Activated CD4-positive, alpha-beta T cell treated with anti-CD3 and anti-CD28 coated beads for 4 hours (primary cell): ENCODE results near the gene SYNCRIP.
"Not testable (repeated sequence)": the region's sequence is repeated elsewhere in the genome, so short reads cannot be mapped to it uniquely, and the experiment has no call there.

Source experiments
- DNase-seq, 2 donors: peaks; one replicate each; pipeline ENCODE4 v3.0.0-alpha.2; 2020

Gene SYNCRIP

DNA sequence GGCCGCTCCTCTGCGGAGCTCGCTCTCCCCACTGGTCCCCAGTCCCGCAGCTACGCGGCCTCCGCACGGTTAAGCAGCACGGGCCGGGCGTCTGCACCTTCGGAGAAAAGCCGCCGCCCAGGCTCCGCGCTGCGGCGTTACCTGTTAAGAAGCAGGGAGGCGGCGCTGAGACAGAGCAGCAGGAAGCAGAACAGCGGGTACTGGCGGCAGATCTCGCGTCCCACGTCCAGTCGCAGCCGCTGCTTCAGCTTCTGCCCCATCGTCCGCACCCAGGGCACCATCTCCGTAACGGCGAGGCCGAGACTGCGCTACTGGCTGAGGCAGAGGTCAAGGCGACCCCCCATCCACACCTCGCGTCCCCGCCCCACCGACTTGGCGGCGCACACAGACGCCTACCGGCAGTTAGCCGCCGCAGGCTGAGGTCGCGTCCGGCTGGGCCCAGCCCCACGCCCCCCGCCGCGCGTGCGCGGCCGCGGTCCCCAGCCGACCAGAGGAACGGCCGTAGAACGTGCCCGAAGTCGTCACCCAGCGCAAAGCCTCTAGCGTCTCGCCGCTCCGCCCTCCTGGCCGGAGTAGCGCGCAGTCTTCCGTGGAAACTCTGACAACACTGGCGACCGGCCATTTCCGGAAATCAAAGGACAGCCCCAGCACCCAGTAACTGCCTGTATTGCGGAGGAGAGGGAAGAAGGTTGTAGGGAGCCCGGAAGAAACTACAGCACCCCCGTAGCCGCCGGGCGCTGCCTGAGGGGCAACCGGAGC lies 49.1 kb downstream of the SYNCRIP start, which contains the start of gene SNX14:
TSS of gene SNX14 (minus strand) at position 421 of the 759 bp plus-strand sequence. CDS start at position 281, 140 bp downstream.
- DNase-seq, result peak; percentile 67 to 71

DNA sequence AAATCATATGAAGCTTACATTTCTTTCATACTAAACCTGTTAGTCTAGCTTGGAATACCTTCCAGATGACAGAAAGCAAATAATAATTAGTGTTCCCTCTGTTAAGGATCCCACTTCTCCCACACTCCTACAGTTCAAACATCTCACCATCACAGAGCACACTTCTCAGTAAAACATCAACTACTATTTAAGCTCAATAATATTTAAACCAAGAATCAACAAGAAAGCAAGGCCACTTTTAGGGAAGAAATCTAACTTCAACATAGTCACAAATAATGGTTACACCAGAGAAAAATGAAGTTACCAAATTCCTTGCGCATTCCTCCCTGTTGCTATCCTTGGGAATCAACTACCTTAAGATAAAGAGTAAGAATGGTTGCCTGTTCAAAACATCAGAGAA lies 50.7 kb downstream of the SYNCRIP start:
- DNase-seq, result no peak

DNA sequence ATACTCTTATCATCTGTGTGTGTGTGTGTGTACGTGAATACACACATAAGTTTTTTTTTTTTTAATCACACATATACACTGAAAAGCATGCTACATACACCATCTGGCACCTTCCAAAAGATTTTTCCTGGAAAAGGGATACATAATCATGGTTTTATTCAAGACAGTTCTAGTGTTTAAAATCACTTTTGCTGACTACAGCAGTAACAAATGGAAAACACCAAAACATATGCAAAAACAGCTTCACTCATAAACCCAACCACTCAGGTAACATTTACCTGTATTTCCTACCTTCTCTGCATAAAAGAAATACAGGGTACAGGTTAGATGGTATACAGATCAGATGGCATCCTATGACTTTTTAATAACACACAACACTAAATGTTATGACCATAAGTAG lies 51.5 kb downstream of the SYNCRIP start:
- no peak for DNase-seq

DNA sequence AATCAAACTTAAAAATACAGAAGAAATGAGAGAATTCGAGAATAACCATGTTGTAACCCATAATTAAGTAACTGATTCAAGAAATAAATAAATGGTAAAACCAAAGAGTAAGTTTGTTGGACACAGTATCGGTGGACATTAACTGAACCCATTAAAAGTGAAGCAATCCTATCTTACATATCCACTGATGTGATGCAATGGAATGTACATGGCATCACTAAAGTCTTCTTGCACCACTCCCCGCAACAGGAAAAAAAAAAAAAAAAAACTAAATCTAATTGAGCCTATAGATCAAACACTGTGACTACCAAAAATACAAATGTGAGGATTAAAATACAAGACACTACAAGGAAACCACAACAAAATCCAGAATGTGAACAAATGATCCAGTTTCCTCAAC lies 56.9 kb downstream of the SYNCRIP start:
- DNase-seq, result no peak

DNA sequence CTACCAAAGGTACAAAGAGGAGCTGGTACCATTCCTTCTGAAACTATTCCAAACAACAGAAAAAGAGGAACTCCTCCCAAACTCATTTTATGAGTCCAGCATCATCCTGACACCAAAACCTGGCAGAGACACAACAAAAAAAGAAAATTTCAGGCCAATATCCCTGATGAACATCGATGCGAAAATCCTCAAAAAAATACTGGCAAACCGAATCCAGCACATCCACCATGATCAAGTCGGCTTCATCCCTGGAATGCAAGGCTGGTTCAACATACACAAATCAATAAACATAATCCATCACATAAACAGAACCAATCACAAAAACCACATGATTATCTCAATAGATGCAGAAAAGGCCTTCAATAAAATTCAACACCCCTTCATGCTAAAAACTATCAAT lies 59.9 kb downstream of the SYNCRIP start:
- not testable (repeated sequence) for DNase-seq

DNA sequence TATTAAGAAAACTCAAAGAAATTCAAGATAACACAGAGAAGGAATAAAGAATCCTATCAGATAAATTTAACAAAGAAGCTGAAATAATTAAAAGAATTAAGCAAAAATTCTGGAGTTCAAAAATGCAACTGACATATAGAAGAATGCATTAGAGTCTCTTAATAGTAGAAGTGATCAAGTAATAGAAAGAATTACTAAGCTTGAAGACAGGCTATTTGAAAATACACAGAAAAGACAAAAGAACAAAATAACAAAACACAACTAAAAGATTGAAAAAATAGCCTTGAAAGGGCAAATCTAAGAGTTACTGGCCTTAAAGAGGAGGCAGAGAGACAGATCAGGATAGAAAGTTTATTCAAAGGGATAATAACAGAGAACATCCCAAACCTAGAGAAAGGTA lies 61.1 kb downstream of the SYNCRIP start:
- DNase-seq, result no peak

DNA sequence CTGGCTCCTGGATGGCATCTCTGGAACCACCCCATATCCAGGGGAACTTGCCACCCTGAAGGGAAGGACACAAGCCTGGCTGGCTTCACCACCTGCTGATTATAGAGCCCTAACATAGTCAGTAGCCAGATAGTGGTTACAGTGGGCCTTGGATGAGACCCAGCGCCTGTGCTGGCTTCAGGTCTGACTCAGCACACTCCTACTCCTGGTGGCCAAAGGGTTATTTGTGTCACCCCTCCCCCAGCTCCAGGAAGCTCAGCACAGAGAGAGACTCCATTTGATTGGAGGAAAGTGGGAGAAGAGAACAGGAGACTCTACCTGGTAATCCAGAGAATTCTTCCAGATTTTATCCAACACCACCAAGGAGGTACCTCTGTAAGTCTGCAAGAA lies 61.8 kb downstream of the SYNCRIP start:
- no peak for DNase-seq

DNA sequence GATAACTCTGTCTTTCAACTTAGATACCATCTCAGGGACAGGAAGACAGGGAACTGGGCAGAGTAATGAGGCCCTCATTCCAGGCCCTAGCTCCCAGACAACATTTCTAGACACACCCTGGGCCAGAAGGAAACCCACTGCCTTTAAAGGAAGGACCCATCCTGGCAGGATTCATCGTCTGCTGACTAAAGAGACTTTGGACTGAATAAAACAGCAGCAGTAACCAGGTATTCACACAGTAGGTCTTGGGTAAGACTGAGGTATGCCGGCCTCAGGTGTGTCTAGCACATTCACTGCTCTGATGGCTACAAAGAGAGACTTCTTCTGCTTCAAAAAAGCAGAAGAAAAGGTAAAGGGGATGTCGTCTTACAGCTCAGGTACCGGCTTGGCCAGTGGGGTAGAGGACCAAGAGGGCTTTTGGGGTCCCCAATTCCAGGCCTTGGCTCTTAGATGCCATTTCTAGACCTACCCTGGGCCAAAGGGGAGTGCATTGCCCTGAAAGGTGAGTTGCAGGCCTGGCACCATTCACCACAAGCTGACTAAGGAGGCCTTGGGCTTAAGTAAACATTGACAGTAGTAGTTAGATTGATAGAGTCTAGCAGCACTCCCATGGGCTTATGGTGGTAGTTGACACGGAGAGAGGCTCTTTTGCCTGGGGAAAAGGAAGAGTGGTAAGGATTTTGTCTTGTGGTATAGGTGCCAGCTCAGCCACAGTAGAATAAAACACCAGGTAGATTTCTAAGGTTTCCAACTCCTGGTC lies 62.4 kb downstream of the SYNCRIP start:
- DNase-seq, result no peak

DNA sequence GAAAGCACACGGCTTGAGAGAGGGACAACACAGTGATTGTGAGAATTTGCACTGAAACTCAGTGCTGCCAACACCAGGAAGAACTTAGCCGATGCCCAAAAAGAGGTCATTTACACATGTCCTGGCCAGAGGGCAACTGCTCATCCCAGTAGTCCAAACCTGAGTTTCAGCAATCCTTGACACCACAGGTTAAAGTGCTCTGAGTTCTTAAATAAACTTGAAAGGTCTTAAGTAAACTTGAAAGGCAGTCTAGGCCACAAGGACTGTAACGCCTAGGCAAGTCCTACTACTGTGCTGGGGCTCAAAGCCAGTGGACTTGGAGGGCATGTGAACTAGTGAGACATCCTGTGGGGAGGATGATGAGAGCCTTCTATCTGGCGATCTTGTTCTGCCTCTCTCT lies 63.1 kb downstream of the SYNCRIP start:
- DNase-seq, result no peak

DNA sequence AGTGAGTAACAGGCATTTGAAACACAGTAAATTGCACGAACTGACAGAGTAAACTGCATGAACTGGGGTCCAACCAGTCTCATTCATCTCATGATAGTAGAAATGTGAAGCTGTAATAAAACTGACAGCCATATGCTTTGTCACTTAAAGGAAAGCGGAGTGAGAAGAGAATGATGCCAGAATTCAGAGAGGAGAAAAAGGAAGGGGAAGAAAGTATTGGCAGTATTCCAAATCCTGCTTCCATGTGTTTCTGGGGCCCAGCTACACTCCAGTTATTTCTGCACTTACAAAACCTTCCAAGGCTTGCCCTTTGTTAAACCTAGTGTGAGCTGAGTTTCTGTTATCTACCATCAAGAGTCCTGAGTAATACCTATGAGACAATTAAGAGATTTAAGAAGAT lies 66.2 kb downstream of the SYNCRIP start:
- no peak for DNase-seq

DNA sequence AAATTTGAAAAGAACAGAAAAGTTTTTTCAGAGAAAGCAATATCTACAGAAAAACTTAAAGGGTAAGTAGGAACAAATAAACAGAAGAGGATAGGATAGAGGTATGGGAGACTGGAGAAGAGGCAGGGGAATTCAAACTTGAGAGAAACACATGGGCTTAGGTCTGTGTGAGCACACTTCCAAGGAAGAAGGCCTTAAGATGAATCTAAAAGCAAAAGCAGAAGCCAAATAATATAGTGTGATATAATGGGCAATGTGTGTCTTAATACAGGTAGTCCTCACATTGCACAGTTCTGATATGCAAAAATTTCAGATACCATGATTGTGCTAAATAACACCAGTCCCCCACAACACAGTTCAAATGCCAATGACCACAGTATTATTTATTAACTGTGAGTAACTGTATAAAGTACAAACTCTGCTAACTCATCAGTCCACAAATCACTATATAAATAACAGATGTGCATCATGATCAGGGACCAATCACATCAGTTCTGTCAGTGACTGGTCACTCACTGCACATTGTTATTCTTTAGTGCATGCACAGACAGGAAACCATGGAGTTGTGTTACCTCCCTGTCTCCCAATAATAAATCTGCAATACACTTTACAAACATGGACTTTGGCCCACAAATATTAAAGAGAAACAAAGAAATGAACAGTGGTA lies 67.6 kb downstream of the SYNCRIP start:
- no peak for DNase-seq

DNA sequence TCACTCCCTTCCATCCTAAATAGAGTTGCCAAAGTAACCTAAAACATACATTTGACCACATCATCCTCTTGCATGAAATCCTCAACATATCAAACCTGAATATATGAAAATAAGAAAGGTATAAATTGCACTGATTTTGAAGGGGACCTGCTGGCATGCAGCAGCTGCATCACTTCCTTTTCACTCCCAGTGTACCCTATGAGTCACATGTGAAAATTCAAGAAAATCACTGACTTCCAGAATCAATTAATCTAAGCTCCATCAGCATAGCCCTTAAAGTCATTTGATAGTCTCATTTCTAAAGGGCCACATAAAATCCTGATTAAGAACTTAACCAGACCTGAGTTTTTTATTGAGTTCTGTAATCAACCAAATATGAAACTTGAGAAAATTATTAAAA lies 73.4 kb downstream of the SYNCRIP start:
- DNase-seq, result no peak

DNA sequence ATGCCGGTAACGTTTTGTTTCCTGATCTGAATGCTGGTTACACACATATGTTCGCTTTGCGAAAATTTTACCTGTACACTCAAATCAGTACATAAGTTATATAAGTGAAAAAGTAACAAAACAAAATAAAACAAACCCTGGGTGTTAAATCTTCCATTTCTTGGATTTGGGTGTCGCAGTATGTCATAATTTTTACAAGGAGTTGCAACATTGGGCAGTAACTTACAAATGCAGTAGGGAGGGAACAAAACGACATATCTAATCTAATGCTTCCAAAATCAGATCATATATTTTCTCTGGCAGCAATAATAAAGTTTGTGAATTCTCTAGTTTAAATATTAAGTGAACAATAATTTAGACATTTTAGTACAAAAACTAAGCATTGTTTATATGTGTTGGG lies 74.3 kb downstream of the SYNCRIP start:
- DNase-seq, result no peak

DNA sequence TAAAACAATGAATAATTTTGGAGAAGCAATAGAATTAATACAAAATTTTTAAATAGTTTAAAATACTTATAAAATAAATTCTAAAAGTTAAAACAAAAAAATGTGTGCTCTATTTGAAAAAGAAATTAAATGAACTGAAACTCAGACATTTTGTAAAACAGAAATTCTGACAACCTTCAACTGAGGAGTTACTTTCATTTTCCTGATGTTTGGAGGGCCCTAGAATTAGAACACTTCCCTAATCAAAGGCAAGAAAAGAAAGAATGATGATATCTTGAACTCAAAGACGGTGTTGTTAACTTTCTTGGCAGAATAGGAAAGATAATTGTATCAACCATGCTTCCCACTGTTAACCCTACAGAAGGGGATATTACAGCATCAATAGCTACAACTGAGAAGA lies 77.0 kb downstream of the SYNCRIP start:
- no peak for DNase-seq

DNA sequence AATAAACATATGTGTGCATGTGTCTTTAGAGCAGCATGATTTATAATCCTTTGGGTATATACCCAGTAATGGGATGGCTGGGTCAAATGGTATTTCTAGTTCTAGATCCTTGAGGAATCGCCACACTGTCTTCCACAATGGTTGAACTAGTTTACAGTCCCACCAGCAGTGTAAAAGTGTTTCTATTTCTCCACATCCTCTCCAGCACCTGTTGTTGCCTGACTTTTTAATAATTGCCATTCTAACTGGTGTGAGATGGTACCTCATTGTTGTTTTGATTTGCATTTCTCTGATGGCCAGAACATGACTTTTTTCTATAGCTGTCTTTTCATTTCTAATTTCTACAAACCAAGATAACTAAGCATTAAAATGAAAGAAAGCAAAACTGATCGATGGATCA lies 78.5 kb downstream of the SYNCRIP start:
- DNase-seq, result not testable (repeated sequence)
